Type B pancreatic cell (in vitro differentiated cells): ENCODE measurements around the gene CGNL1. TPM values are rescaled to one million over a fixed set of nuclear protein-coding genes. Genes with fewer than 3 reads are reported as not detected.
A peak's percentile ranks its signal among the peaks of the same experiment; 100 is the strongest.

ENCODE experiments used
- DNase-seq: peaks from one replicate; pipeline ENCODE4 v3.0.0; 2021; ENCODE audit warnings: mixed read lengths; ENCODE audit not compliant: unreplicated experiment; ENCODE audit errors: extremely low spot score
- H3K27ac Mint-ChIP-seq: 2 replicates; pipeline ENCODE4 v1.8.0; 2021; ENCODE audit warnings: mild to moderate bottlenecking, mixed read lengths
- H3K27me3 Mint-ChIP-seq: 2 replicates; pipeline ENCODE4 v1.8.0; 2021; ENCODE audit warnings: mixed read lengths
- H3K36me3 Mint-ChIP-seq: 2 replicates; pipeline ENCODE4 v1.8.0; 2021; ENCODE audit warnings: mixed read lengths
- H3K4me1 Mint-ChIP-seq: one replicate; pipeline ENCODE4 v1.8.0; 2021; ENCODE audit warnings: mixed read lengths; ENCODE audit not compliant: unreplicated experiment
- H3K4me3 Mint-ChIP-seq: 2 replicates; pipeline ENCODE4 v1.8.0; 2021; ENCODE audit warnings: mild to moderate bottlenecking, mixed read lengths
- H3K9me3 Mint-ChIP-seq: 2 replicates; pipeline ENCODE4 v1.8.0; 2021; ENCODE audit warnings: mixed read lengths
- CTCF ChIP-seq: fragments of 200-600 bp; sonication (generic); conservative IDR thresholded peaks from 2 replicates; pipeline ENCODE4 v1.5.0; 2021; ENCODE audit warnings: antibody characterized with exemption, mild to moderate bottlenecking
- long read RNA-seq: library from polyadenylated mRNA; unstranded; transcript quantifications from one replicate; pipeline ENCODE4 v2.0.0, GENCODE V29; 2020
- total RNA-seq: library from RNA; stranded (reverse); gene quantifications from 2 replicates; pipeline ENCODE4 v1.2.1, GENCODE V29; 2021; ENCODE audit warnings: low replicate concordance

The CGNL1 gene
- 11.8 and 16.9 TPM in 2 replicates for total RNA-seq
- long read RNA-seq, partial matches to known transcripts: 13 of 18 reads
- long read RNA-seq, other reads (novel, unspliced or antisense): 5 of 18 reads

- H3K9me3 Mint-ChIP-seq: no peaks in the 10 kb centered on the region
- peaks cover 27% of the 10 kb centered on the region for H3K4me1 Mint-ChIP-seq
Observed at GRCh38 chr15:57375827-57376695, at the start of gene CGNL1. Gene CGNL1 (plus strand): TSS chr15:57376505. CDS start chr15:57438000, 61,495 bp downstream.

GRCh38 chr15:57327985-57328471, 48.3 kb upstream of the CGNL1 start:
- DNase-seq: no peak
- Mint-ChIP-seq H3K27me3 (no peaks in the 10 kb centered on the region), H3K9me3 (no peaks in the 10 kb centered on the region), H3K4me3 (no peak overlapping the region), H3K4me1 (peaks cover 20% of the 10 kb centered on the region), H3K27ac (no peak overlapping the region), H3K36me3 (no peaks in the 10 kb centered on the region)
- no peak for TF ChIP-seq CTCF

More at GRCh38 chr15:57375827-57376695, at the start of gene CGNL1:
- Mint-ChIP-seq H3K36me3 (no peaks in the 10 kb centered on the region), H3K27ac (peak within 1 kb of the TSS; percentile 81), H3K27me3 (peaks cover 31% of the 10 kb centered on the region), H3K4me3 (peak within 1 kb of the TSS; percentile 93)
- no peak for DNase-seq
- no peak for TF ChIP-seq CTCF

GRCh38 chr15:57328479-57328878, 47.8 kb upstream of the CGNL1 start:
- no peaks in the 10 kb centered on the region for H3K27me3 Mint-ChIP-seq
- H3K9me3 Mint-ChIP-seq: no peaks in the 10 kb centered on the region
- H3K4me3 Mint-ChIP-seq: no peak overlapping the region
- H3K27ac Mint-ChIP-seq: no peak overlapping the region
- DNase-seq: no peak
- no peaks in the 10 kb centered on the region for H3K36me3 Mint-ChIP-seq
- peaks cover 18% of the 10 kb centered on the region for H3K4me1 Mint-ChIP-seq
- no peak for TF ChIP-seq CTCF

GRCh38 chr15:57328897-57329296, 47.4 kb upstream of the CGNL1 start:
- no peak for TF ChIP-seq CTCF
- no peaks in the 10 kb centered on the region for H3K27me3 Mint-ChIP-seq
- peaks cover 15% of the 10 kb centered on the region for H3K4me1 Mint-ChIP-seq
- H3K9me3 Mint-ChIP-seq: no peaks in the 10 kb centered on the region
- no peak for DNase-seq
- H3K4me3 Mint-ChIP-seq: no peak overlapping the region
- H3K27ac Mint-ChIP-seq: no peak overlapping the region
- H3K36me3 Mint-ChIP-seq: no peaks in the 10 kb centered on the region

- Mint-ChIP-seq H3K9me3 (no peaks in the 10 kb centered on the region), H3K27me3 (no peaks in the 10 kb centered on the region), H3K36me3 (no peaks in the 10 kb centered on the region), H3K4me1 (peaks cover 13% of the 10 kb centered on the region), H3K4me3 (no peak overlapping the region), H3K27ac (no peak overlapping the region)
- no peak for DNase-seq
- TF ChIP-seq CTCF: no peak
Observed at GRCh38 chr15:57329582-57330367, 46.5 kb upstream of the CGNL1 start.
